ENCODE results near the gene ULK3.

The ULK3 gene

GRCh38 chr15:74822233-74822632 lies 20.7 kb downstream of the ULK3 start:
- no peak for DNase-seq (ENCODE audit: low spot score)

- no peak for DNase-seq (ENCODE audit: low spot score)
Measured at GRCh38 chr15:74821790-74822158, 21.2 kb downstream of the ULK3 start.

- no peak for DNase-seq (ENCODE audit: low spot score)
Measured at GRCh38 chr15:74821091-74821789, 21.7 kb downstream of the ULK3 start.

GRCh38 chr15:74820056-74820455 lies 22.9 kb downstream of the ULK3 start:
- no peak for DNase-seq (ENCODE audit: low spot score)

GRCh38 chr15:74817370-74817737 lies 25.6 kb downstream of the ULK3 start:
- no peak for DNase-seq (ENCODE audit: low spot score)

GRCh38 chr15:74816624-74817369 lies 26.2 kb downstream of the ULK3 start:
- no peak for DNase-seq (ENCODE audit: low spot score)

- DNase-seq (ENCODE audit: low spot score) = no peak
Measured at GRCh38 chr15:74815961-74816360, 27.0 kb downstream of the ULK3 start.

- DNase-seq (ENCODE audit: low spot score) = no peak
Measured at GRCh38 chr15:74815121-74815934, 27.6 kb downstream of the ULK3 start.

- no peak for DNase-seq (ENCODE audit: low spot score)
Measured at GRCh38 chr15:74812533-74812932, 30.4 kb downstream of the ULK3 start, which contains the start of gene LMAN1L. Gene LMAN1L (plus strand): TSS chr15:74812835. CDS start chr15:74812855, 20 bp downstream.

GRCh38 chr15:74809956-74810355 lies 33.0 kb downstream of the ULK3 start:
- no peak for DNase-seq (ENCODE audit: low spot score)

- no peak for DNase-seq (ENCODE audit: low spot score)
Measured at GRCh38 chr15:74809242-74809641, 33.7 kb downstream of the ULK3 start.

GRCh38 chr15:74808840-74809229 lies 34.1 kb downstream of the ULK3 start:
- no peak for DNase-seq (ENCODE audit: low spot score)

GRCh38 chr15:74808078-74808839 lies 34.7 kb downstream of the ULK3 start:
- no peak for DNase-seq (ENCODE audit: low spot score)

GRCh38 chr15:74807282-74807681 lies 35.7 kb downstream of the ULK3 start:
- DNase-seq (ENCODE audit: low spot score) = no peak

GRCh38 chr15:74804935-74805334 lies 38.0 kb downstream of the ULK3 start:
- DNase-seq (ENCODE audit: low spot score) = no peak

- DNase-seq (ENCODE audit: low spot score) = no peak
Measured at GRCh38 chr15:74802862-74803447, 40.0 kb downstream of the ULK3 start.

GRCh38 chr15:74802290-74802689 lies 40.7 kb downstream of the ULK3 start:
- DNase-seq (ENCODE audit: low spot score) = no peak

GRCh38 chr15:74801311-74801997 lies 41.5 kb downstream of the ULK3 start:
- DNase-seq (ENCODE audit: low spot score) = no peak

- no peak for DNase-seq (ENCODE audit: low spot score)
Measured at GRCh38 chr15:74800559-74801094, 42.3 kb downstream of the ULK3 start.

- DNase-seq (ENCODE audit: low spot score) = peak; percentile 90
Measured at GRCh38 chr15:74799856-74800558, 42.9 kb downstream of the ULK3 start.
